Gastrocnemius medialis (tissue), 4 donors: ENCODE results near the gene P2RY2.

Experiments
- POLR2A ChIP-seq, 2 donors: fragments of 450-650 bp; IDR thresholded peaks; one replicate each; pipeline ENCODE4 v1.6.1; 2017; ENCODE audit warnings: antibody characterized with exemption in 2 of 2, mild to moderate bottlenecking in 2 of 2, moderate library complexity in 2 of 2
- TF ChIP-seq, protein P1 (sequence below), 5 experiments: fragments of 450-650 bp in 3 of 5; fragments of 200-600 bp in 2 of 5; sonication (generic) in 2 of 5; IDR thresholded peaks in 4 of 5; conservative IDR thresholded peaks in 1 of 5; 1 replicate in 4 of 5; 2 replicates in 1 of 5; pipeline ENCODE4 v1.5.1; 2016 to 2019; ENCODE audit warnings: antibody characterized with exemption in 5 of 5, mild to moderate bottlenecking in 3 of 5, moderate library complexity in 3 of 5

DNA sequence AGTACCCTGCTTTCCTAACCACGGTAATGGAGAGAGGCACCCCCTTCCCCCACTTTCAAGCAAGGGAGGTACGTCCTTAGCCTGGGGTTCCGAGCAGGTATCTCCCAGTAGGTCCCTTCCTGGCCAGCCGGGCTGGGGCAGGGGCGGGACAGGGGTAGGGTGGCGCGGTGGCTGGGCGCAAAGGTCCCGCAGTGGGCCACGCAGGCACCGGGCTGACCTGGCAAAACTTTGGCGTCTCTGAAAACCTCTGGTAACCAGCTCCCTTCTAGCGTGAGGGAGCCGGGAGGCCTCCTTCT lies 323 bp upstream of the P2RY2 start:
- TF ChIP-seq, protein P1, sequence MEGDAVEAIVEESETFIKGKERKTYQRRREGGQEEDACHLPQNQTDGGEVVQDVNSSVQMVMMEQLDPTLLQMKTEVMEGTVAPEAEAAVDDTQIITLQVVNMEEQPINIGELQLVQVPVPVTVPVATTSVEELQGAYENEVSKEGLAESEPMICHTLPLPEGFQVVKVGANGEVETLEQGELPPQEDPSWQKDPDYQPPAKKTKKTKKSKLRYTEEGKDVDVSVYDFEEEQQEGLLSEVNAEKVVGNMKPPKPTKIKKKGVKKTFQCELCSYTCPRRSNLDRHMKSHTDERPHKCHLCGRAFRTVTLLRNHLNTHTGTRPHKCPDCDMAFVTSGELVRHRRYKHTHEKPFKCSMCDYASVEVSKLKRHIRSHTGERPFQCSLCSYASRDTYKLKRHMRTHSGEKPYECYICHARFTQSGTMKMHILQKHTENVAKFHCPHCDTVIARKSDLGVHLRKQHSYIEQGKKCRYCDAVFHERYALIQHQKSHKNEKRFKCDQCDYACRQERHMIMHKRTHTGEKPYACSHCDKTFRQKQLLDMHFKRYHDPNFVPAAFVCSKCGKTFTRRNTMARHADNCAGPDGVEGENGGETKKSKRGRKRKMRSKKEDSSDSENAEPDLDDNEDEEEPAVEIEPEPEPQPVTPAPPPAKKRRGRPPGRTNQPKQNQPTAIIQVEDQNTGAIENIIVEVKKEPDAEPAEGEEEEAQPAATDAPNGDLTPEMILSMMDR (IDR thresholded peaks at IDR 0.05 in 4 of 5, conservative IDR thresholded peaks at IDR 0.05 in 1 of 5) = no peak
- TF ChIP-seq POLR2A (IDR thresholded peaks at IDR 0.05) = no peak
